Lower leg skin (tissue), 3 donors: ENCODE results near the gene CISH.

ENCODE experiments used
- POLR2A ChIP-seq, 2 donors: fragments of 450-650 bp; IDR thresholded peaks; one replicate each; pipeline ENCODE4 v1.6.1; 2016 to 2017; ENCODE audit warnings: antibody characterized with exemption in 2 of 2, mild to moderate bottlenecking in 1 of 2, moderate library complexity in 1 of 2
- TF ChIP-seq, protein P1 (sequence below), 3 donors: fragments of 450-650 bp; IDR thresholded peaks; one replicate each; pipeline ENCODE4 v1.5.1; 2016; ENCODE audit warnings: antibody characterized with exemption in 3 of 3, mild to moderate bottlenecking in 3 of 3, moderate library complexity in 2 of 3

DNA sequence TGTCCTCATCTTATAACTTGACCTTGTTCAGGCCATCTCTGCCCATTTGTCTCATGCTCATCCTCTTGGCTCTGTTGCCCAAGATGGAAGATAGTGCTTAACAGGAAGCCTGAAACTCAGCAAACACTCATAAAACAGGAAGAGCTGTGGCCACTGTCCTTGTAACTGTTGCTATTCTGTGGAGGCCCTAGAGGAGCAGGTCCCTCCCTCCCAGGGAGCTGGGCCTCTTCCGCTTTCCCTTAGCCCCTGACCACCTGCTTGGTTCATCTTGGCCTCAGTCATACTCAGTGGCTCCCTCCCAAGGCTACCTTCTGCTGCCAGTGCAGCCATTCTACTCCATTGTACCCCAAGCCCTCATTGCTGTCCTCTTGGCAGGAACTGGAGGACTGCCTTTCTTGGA, 8.8 kb upstream of the CISH start:
- TF ChIP-seq, protein P1, sequence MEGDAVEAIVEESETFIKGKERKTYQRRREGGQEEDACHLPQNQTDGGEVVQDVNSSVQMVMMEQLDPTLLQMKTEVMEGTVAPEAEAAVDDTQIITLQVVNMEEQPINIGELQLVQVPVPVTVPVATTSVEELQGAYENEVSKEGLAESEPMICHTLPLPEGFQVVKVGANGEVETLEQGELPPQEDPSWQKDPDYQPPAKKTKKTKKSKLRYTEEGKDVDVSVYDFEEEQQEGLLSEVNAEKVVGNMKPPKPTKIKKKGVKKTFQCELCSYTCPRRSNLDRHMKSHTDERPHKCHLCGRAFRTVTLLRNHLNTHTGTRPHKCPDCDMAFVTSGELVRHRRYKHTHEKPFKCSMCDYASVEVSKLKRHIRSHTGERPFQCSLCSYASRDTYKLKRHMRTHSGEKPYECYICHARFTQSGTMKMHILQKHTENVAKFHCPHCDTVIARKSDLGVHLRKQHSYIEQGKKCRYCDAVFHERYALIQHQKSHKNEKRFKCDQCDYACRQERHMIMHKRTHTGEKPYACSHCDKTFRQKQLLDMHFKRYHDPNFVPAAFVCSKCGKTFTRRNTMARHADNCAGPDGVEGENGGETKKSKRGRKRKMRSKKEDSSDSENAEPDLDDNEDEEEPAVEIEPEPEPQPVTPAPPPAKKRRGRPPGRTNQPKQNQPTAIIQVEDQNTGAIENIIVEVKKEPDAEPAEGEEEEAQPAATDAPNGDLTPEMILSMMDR (IDR thresholded peaks at IDR 0.05): no peak
- TF ChIP-seq POLR2A (IDR thresholded peaks at IDR 0.05): no peak
